ENCODE results near the gene OGFOD3.
"Not testable (repeated sequence)": the region's sequence is repeated elsewhere in the genome, so short reads cannot be mapped to it uniquely, and the experiment has no call there.

OGFOD3 gene

DNA sequence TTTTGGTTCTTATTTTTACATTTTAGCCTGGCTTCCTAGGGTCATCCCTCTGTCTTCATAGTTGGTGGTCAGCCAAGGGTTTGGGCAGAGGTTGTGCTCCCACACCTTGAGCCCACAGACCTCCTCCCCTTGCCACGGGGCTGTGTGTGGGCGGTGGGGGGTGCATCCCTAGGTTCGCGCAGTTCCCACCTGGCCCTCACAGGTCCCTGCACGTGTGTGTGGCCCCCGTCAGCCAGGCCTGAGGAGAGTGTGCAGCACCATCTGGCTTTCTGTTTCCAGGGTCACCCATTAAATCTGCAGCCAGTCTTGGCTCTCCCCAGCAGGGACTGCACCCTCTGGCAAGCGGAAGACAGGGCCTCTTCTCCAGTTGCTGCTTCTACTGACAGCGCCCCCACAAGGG, 13.6 kb upstream of the OGFOD3 start:
- DNase-seq, result no peak

DNA sequence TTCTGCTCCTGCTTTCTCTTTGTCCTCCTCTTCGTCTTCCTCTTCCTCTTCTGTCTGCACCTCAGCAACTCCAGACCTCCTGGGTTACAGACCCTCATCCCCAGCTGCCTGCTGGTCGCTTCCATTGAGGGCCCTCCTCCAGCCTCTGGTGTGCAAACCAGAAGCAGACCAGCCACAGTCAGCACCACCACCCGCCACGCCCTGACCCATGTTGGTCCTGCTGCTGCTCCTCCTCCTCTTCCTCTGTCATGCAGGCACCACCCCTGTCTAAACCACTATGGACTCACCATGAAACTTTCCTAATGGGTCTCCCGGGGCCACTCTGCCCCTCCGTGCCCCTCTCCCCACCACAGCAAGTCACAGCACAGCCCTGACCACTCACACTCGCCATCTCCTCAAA, 11.4 kb upstream of the OGFOD3 start:
- no peak for DNase-seq

DNA sequence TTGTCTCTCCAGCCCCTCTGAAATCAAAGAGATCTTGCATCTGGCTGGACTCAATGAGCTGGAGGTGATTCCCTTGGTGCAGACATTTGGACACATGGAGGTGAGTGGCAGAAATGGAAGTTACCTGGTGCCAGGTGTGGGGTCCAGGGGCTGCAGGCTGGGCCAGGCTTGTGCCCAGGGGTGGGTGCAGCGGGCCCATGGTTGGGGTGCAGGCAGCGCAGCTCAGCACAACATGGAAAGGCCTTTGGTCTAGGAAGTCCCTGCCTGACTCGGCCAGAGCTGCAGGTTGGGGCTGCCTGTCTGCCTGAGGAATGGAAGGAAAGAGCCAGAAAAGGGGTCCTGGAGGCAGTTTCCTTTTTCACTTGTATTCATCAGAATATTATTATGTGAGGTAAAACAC, 10.2 kb upstream of the OGFOD3 start:
- no peak for DNase-seq

DNA sequence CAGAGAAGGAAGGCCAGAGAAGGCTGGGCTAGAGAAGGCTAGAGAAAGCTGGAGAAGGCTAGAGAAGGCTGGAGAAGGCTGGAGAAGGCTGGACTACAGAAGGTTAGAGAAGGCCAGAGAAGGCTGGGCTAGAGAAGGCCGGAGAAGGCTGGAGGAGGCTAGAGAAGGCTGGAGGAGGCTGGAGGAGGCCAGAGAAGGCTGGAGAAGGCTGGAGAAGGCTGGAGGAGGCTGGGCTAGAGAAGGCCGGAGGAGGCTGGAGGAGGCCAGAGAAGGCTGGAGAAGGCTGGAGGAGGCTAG, 6.4 kb upstream of the OGFOD3 start:
- DNase-seq, result no peak

DNA sequence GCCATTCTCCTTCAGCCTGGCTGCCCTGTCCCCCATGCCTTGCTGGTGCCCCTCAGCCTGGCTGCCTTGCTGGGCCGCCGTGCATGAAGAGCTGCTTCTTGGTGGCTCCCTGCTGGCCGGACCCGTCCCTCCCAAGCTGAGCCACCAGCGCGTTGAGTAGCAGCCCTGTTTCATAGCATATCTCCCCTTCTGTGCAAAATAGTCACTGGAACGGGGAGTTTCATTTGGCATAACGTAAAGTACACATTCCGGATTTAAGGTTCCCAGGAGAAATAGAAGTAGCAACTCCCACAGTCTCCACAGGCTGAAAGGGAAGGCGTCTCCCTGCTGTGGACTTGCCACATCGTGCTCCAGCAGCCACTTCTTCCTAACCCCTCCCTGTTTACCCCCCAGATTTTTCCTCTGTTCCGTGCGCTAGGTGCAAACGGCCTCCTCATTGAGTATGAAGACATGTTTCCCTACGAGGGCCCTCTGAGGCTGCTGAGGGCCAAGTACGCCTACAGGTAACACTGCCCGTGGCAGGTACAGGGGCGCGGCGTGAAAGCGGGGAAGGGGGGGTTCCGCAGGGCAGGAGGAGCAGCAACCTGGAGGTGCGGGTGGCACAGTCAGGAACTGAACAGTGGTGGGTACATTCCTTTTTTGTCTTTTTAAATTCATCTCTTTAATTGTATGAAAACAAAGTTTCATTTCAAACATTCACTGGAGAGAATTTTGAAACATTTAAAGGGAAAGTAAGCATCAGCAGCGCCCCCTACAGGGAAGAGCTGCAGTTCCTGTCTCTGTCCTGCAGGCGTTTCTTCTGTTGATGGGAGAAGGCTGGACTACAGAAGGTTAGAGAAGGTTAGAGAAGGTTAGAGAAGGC, 5.8 kb upstream of the OGFOD3 start:
- DNase-seq, result peak; percentile 78

GRCh38 chr17:82419540-82419939, 1.2 kb upstream of the OGFOD3 start:
- DNase-seq, result peak; percentile 67

- DNase-seq, result no peak
Observed at GRCh38 chr17:82416771-82417170, 1.6 kb downstream of the OGFOD3 start.

DNA sequence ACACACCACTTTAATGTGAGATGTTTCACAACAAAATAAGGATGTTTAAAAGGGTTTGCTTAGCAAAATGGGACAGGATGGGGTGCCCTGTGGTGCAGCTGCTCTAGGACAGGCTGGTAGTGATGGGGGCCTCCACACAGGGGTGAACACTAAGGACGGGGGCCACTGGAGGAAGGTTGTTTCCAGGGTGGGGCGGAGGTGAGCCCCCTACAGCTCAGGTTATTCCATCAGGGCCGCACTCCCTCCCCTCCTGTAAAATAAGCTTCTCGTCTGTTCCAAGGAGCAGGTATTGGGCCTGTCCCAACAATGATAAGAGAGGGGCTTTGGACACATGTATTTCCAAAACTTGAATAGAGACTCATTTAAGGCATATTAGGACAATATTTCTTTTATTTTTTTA, 2.1 kb downstream of the OGFOD3 start:
- DNase-seq, result no peak

DNA sequence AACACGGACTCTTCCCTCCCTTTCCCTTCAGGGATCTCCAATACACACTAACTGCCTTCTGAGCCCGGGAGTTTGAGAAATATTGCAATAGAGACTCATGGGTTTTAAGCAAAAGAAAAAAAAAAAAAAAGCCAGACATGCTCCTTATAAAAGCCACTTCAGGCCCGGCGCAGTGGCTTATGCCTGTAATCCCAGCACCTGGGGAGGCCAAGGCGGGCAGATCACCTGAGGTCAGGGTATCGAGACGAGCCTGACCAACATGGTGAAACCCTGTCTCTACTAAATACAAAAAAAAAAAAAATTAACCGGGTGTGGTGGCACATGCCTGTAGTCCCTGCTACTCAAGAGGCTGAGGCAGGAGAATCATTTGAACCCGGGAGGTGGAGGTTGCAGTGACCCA, 2.6 kb downstream of the OGFOD3 start:
- DNase-seq, result no peak

DNA sequence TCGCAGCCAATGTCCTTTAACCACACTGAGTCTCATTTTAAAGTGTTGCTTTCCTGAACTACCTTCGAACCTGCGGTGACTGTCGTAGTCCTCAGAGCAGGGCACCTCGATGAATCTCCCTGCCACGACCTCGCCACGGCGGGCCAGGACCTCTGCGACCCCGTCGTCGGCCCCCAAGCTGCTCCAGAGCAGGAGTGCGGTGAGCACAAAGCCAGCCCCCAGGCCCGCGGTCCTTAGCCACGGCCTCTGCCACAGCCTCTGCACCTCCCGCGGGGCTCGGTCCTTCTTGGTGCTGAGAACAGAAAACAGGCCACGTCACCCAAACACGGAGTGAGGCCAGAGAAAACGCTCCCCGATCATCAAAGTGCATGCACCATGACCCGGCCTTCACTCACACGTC, 3.0 kb downstream of the OGFOD3 start:
- no peak for DNase-seq

GRCh38 chr17:82414548-82415281, 3.7 kb downstream of the OGFOD3 start:
- peak; percentile 88 for DNase-seq

DNA sequence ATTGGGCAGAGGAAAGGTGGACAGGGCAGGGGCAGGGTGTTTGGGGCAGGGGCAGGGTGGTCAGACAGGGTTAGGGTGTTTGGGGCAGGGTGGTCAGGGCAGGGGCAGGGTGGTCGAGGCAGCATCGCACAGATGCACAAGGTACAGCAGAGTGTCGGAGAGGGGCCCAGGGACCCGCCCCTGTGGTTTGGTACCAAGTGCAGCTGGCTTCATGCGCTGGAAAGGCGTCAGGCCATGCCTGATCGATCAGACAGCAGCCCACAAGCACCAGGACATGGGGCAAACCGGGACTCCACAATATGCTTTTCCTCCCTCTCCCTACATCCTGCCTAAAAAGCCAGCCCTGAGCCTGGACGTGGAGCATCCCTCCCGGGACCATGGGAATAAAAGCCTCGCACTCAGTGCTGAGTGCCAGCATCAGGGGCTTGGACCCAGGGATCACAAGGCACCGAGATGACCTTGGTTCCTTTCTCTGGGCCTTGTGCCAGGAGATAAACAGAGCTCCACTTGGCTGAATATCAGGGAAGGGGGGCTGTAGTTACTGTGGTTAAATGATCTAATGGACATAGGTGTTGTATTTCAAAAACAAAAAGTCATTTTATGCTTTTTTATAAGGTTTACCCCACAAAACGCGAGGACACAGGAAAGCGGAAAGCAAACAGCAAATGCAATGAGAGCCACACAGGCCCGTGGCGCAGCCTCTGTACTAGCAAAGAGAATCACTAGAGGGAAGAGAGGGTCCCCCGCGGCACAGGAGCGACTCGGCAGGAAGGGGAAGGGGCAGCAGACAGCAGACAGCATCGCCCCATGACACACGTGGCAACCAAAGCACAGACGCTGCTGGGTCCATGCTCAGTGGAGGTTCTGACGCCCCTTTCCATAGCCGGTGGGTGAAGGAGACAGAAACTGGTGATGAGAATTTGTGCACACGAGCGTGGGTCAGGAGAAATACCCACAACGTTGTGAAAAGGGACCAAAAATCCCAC, 5.6 kb downstream of the OGFOD3 start:
- DNase-seq, result no peak

GRCh38 chr17:82412081-82412480, 6.3 kb downstream of the OGFOD3 start:
- DNase-seq, result not testable (repeated sequence)

- DNase-seq, result no peak
Observed at GRCh38 chr17:82411396-82412053, 6.9 kb downstream of the OGFOD3 start.

DNA sequence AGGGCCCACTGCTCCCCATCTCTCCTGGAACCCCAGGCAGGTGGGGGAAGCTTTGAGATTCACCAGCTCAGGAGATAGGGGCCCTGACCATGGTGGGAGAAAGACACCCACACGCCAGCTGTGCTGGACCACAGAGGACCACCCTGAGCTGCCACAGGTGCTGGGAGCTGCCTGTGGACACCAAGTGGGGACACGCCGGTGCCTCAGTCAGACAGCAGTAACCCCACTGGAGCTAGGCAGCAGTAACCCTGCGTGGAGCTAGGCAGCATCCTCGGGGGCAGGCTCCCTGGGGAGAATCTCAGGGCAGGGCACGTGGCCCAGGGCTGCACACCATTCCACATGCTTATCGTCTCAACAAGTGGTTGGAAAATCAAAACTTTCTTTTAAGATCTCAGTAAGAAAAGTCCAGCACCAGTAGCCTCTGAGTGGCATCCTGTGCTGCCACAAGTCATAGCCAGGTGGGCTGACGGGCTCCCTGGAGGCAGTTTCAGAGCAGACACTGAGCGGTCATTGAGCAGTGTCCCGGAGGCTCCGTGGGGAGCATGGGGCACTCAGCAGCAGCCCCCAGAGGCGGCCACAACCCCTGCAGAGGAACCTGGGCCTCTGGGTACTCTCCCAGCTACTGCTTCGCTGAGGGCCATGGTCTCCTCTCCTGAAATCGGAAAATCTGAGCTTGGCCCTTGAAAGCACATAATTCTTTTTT, 8.2 kb downstream of the OGFOD3 start:
- no peak for DNase-seq

DNA sequence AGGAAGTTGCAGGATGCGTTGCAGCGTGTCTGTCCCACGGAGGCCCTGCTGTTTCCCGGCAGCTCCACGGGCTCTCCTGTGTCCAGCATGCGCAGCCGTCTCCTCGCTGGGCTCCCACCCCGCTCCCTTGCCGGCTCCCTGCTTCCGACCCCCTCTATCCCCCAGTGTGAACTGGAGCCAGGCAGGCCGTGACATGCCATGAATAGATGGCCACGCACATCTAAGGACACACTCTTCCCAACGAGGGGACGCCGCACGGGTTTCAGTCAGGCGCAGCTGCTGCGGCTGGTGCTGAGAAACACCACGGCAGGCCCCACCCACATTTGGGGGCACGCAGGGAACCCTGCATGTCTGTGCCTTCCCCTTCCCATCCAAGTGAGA, 9.5 kb downstream of the OGFOD3 start:
- DNase-seq, result no peak

DNA sequence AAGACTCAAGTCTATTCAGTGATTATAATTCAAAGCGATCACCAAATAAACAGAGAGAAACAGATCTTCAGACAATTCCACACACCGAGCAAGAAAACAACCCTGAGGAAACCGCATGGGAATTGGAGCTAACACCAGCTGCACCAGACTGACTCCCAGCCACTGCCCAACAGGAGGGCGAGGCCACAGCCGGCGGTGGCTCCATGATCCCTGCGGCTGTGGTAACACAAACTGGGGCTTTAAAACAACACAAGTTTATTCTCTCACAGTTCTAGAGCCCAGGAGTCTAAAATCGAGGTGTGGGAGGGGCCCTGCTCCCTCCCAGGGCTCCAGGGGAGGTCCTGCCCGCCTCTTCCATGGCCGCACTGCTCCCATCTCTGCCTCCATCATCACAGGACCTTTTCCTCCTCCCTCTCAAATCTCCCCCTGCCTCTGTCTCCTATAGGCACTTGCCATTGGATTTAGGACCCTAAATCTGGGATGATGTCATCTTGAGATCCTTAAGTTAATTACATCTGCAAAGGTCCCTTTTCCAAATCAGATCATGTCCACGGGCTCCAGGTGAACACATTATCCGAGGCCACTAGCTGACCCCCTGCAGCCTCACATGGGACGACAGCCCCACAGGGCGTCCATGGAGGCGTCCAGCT, 10.0 kb downstream of the OGFOD3 start:
- no peak for DNase-seq

DNA sequence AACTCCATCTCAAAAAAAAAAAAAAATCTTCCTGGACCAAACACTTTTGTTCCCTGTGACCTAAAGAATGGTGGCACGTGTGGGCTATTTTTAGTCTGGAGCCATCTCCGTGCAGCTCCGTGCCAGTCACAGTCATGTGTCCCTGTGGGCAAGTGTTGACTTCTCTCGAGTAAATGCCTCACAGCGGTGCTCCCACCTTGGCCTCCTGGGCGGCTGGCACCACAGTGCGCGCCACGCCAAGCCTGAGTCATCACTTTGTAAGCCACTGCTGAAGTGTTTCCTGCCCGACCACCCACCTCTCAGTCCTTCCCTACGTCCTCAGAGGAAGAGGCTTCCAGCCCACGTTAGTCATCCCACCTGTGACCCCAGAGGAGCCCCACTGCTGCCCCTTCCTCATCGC, 11.1 kb downstream of the OGFOD3 start:
- DNase-seq, result peak; percentile 52

DNA sequence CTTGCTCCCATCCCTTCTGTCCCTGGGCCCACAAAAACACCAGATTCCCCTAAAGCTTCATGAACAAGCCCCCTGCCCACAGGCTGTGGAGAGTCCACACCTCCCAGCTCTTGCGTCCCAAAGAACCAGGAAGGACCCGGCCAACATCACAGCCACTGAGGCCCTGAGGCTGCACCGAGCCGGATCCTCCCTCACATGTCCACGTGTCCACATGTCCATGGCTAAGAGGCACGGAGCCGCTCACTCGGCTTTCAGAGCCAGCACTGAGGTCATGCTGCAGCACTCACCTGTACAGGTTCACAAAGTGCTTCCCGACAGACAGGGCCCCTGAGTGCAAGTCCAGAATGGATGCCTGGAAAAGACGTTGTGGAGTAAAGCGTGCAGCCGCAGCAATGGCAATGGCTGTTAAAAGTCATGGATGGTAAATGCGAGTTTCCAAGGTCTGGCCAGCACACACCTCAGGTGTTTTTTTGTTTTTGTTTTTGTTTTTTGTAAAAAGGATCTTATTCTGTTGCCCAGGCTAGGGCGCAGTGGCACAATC, 12.2 kb downstream of the OGFOD3 start:
- no peak for DNase-seq

DNA sequence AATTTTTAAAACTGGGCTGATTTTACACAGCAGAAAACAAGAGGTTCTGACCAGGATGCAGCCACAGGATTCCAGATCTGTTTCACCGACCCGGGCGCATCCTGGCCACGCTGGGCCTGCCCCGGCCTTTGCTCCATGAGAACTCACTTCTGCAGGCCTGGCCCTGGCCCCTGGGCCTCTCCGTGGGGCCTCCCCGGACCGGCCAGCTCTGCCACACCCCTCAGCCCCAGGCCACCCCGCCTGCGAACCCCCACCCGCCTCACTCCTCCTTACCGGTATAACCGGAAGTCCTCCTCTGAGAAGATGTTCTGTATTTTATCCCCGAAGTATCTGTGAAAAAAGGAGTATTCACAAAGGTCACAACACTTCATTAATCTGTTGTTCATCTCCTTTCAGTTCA, 13.3 kb downstream of the OGFOD3 start:
- no peak for DNase-seq
